Upper lobe of left lung (tissue), 6 donors: ENCODE measurements around the gene ALPP. TPM values are rescaled to one million over a fixed set of nuclear protein-coding genes. Genes with fewer than 3 reads are reported as not detected.
"Not testable (repeated sequence)": the region's sequence is repeated elsewhere in the genome, so short reads cannot be mapped to it uniquely, and the experiment has no call there.

ENCODE experiments used
- ATAC-seq, 2 donors: fragments of 200-7000 bp; cut with Tn5 transposase; one replicate each; pipeline ENCODE4 v1.9.1; 2022; ENCODE audit warnings: mild to moderate bottlenecking in 2 of 2, moderate library complexity in 2 of 2; ENCODE audit not compliant: low FRiP score in 2 of 2
- DNase-seq, 2 donors: peaks; one replicate each; pipeline ENCODE4 v3.0.0-alpha.2; 2019 to 2020
- H3K27ac ChIP-seq, 4 donors: fragments of 200-600 bp; sonication (generic); one replicate each; pipeline ENCODE4 v1.5.1; 2016 to 2019
- H3K27me3 ChIP-seq, 4 donors: fragments of 200-600 bp; sonication (generic); one replicate each; pipeline ENCODE4 v1.5.1; 2017 to 2019
- H3K36me3 ChIP-seq, 4 donors: fragments of 200-600 bp; sonication (generic); one replicate each; pipeline ENCODE4 v1.5.1; 2016 to 2019
- H3K4me1 ChIP-seq, 4 donors: fragments of 200-600 bp; sonication (generic); one replicate each; pipeline ENCODE4 v1.5.1; 2018 to 2019
- H3K4me3 ChIP-seq, 4 donors: fragments of 200-600 bp; sonication (generic); one replicate each; pipeline ENCODE4 v1.5.1; 2017 to 2019; ENCODE audit warnings: mild to moderate bottlenecking in 2 of 4, moderate library complexity in 1 of 4
- H3K9me3 ChIP-seq, 4 donors: fragments of 200-600 bp; sonication (generic); one replicate each; pipeline ENCODE4 v1.5.1; 2018 to 2019
- EP300 ChIP-seq, 4 donors: sonication (generic); formaldehyde crosslinking; IDR thresholded peaks; one replicate each; pipeline ENCODE4 v1.5.1; 2017; ENCODE audit warnings: antibody characterized with exemption in 4 of 4, control low read depth in 2 of 4
- POLR2A ChIP-seq, 4 donors: fragments of 450-650 bp; IDR thresholded peaks; one replicate each; pipeline ENCODE4 v1.5.1; 2016 to 2017; ENCODE audit warnings: antibody characterized with exemption in 4 of 4, mild to moderate bottlenecking in 2 of 4
- POLR2AphosphoS5 ChIP-seq, 2 donors: sonication (generic); formaldehyde crosslinking; IDR thresholded peaks; one replicate each; pipeline ENCODE4 v1.5.1; 2017; ENCODE audit warnings: antibody characterized with exemption in 2 of 2
- WGBS, 2 donors: methylation state at CpG; one replicate each; pipeline ENCODE4 v1.1.5; 2017 to 2018; 5-methylcytosine and 5-hydroxymethylcytosine counted together
- total RNA-seq, 6 donors: library from RNA; depleted of rRNA in 4 of 6; stranded (reverse); fragments of >200 nt in 4 of 6; gene quantifications; one replicate each; pipeline versions ENCODE4 v1.1.0 to v1.2.1, GENCODE V29; 2016 to 2021
- TF ChIP-seq, protein P1 (sequence below), 6 experiments: fragments of 450-650 bp in 4 of 6; fragments of 200-600 bp in 2 of 6; sonication (generic) in 2 of 6; IDR thresholded peaks; one replicate each; pipeline ENCODE4 v1.5.1; 2016 to 2019; ENCODE audit warnings: antibody characterized with exemption in 6 of 6
- donor health status: DM: no; HTN: no; CAD: no; lungs with moderate emphysema.
- donor health status: DM: no; HTN: yes; CAD: no; lungs with severe emphysema.

Gene ALPP
- total RNA-seq, 6 donors from 2014 or later = 4.8 to 59.1 (median 30.8) TPM

DNA sequence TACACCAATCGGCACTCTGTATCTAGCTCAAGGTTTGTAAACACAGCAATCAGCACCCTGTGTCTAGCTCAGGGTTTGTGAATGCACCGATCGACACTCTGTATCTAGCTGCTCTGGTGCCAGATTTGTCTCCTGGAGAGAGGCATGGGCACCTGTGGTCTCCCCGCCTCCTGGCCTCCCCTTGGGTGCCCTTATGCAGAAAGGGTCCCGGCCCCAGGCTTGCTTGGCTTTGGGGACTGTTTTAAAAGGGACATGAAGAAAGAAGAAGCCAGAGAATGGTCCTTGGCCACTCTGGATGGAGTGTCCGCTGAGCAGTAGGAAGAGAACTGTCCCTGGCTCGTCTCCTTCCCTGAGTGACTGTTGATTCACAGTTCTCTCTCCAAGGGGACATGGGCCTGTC, 11.5 kb upstream of the ALPP start:
- H3K27me3 ChIP-seq = no peaks in the 10 kb centered on the region
- no peaks in the 10 kb centered on the region for H3K9me3 ChIP-seq
- H3K4me3 ChIP-seq = no peak overlapping the region
- H3K4me1 ChIP-seq = peaks cover 0 to 10% (median 3%) of the 10 kb centered on the region in 4 donors
- DNase-seq (peak in 1 of 2 donors; percentile 10), ATAC-seq (no peak)
- no peak overlapping the region for H3K27ac ChIP-seq
- no peaks in the 10 kb centered on the region for H3K36me3 ChIP-seq
- TF ChIP-seq POLR2A (IDR thresholded peaks at IDR 0.05) (no peak), POLR2AphosphoS5 (IDR thresholded peaks at IDR 0.05) (no peak), EP300 (IDR thresholded peaks at IDR 0.05) (no peak)
- TF ChIP-seq, protein P1, sequence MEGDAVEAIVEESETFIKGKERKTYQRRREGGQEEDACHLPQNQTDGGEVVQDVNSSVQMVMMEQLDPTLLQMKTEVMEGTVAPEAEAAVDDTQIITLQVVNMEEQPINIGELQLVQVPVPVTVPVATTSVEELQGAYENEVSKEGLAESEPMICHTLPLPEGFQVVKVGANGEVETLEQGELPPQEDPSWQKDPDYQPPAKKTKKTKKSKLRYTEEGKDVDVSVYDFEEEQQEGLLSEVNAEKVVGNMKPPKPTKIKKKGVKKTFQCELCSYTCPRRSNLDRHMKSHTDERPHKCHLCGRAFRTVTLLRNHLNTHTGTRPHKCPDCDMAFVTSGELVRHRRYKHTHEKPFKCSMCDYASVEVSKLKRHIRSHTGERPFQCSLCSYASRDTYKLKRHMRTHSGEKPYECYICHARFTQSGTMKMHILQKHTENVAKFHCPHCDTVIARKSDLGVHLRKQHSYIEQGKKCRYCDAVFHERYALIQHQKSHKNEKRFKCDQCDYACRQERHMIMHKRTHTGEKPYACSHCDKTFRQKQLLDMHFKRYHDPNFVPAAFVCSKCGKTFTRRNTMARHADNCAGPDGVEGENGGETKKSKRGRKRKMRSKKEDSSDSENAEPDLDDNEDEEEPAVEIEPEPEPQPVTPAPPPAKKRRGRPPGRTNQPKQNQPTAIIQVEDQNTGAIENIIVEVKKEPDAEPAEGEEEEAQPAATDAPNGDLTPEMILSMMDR (IDR thresholded peaks at IDR 0.05) = no peak
- WGBS, 2 donors = 71 to 80% methylated on average over 6 to 7 of the region's 7 CpGs

DNA sequence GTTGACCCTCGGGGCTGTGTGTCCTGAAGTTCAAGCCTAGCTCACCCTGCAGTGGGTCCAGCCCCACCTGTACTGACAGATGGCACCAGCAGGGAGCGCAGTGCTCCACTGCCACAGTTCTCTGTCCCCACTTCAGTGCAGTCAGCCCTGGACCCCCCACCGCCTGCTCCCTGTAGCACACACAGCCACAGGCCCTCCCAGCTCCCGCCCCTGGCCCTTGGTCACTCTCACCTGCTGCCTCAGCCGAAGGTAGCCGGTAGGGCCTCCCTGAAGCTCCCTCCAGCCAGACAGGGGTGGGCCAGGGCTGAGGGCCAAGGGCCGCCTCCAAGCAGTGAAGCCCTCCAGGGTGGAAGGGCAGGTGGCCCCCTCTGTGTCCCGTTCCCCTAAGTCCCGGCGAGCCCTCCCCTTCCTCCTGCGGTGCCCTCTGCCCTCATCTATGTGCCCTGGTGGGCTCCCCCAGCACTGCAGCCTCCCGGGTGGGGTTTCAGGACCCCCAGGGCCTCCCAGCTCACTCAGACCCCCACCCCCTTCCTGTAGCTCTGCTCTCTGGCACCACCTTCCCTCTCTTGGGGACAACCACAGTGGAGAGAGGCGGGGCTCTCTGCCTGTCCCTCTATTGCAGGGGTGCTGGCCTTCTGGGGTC, 10.8 kb upstream of the ALPP start:
- no peak for TF ChIP-seq EP300 (IDR thresholded peaks at IDR 0.05)
- no peak for TF ChIP-seq POLR2A (IDR thresholded peaks at IDR 0.05)
- no peak for TF ChIP-seq POLR2AphosphoS5 (IDR thresholded peaks at IDR 0.05)
- TF ChIP-seq, protein P1 (IDR thresholded peaks at IDR 0.05) = peak in 3 of 6 experiments; percentile 8 to 28 (median 20)
- Histone ChIP-seq H3K4me3 (no peak overlapping the region), H3K27ac (no peak overlapping the region), H3K9me3 (no peaks in the 10 kb centered on the region), H3K27me3 (no peaks in the 10 kb centered on the region), H3K4me1 (peaks cover 0 to 10% (median 3%) of the 10 kb centered on the region in 4 donors), H3K36me3 (no peaks in the 10 kb centered on the region)
- 52 to 80% methylated on average over 3 to 12 of the region's 13 CpGs for WGBS, 2 donors
- DNase-seq (peak in 1 of 2 donors; percentile 61), ATAC-seq (no peak)

DNA sequence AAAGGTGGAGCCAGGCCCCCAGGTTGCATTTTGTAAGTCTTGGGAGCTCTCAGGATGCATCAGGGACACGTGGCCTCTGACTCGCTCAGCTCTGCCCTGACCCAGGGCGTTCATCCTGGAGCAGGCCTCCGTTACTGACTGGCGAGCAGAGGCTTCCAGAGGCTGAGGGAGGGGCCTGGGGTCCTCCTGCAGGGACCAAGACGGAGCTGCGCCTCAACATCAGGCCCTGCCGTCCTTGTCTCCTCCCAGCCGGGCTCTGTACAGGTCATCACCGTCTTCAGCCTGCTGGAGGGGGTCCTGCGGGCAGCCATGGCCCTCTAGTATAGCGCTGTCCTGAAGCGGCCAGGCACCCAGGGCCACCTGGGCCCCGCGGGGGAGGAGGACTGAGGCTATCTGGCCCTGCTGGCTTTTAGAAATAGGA, 10.2 kb upstream of the ALPP start:
- Histone ChIP-seq H3K27me3 (no peaks in the 10 kb centered on the region), H3K4me3 (no peak overlapping the region), H3K9me3 (no peaks in the 10 kb centered on the region), H3K36me3 (no peaks in the 10 kb centered on the region), H3K4me1 (peaks cover 0 to 10% (median 3%) of the 10 kb centered on the region in 4 donors), H3K27ac (no peak overlapping the region)
- TF ChIP-seq POLR2A (IDR thresholded peaks at IDR 0.05) = no peak
- no peak for TF ChIP-seq EP300 (IDR thresholded peaks at IDR 0.05)
- TF ChIP-seq POLR2AphosphoS5 (IDR thresholded peaks at IDR 0.05) = no peak
- TF ChIP-seq, protein P1 (IDR thresholded peaks at IDR 0.05) = no peak
- DNase-seq (peak in 1 of 2 donors; percentile 63), ATAC-seq (no peak)
- 85 to 88% methylated on average over 7 to 15 of the region's 15 CpGs for WGBS, 2 donors

DNA sequence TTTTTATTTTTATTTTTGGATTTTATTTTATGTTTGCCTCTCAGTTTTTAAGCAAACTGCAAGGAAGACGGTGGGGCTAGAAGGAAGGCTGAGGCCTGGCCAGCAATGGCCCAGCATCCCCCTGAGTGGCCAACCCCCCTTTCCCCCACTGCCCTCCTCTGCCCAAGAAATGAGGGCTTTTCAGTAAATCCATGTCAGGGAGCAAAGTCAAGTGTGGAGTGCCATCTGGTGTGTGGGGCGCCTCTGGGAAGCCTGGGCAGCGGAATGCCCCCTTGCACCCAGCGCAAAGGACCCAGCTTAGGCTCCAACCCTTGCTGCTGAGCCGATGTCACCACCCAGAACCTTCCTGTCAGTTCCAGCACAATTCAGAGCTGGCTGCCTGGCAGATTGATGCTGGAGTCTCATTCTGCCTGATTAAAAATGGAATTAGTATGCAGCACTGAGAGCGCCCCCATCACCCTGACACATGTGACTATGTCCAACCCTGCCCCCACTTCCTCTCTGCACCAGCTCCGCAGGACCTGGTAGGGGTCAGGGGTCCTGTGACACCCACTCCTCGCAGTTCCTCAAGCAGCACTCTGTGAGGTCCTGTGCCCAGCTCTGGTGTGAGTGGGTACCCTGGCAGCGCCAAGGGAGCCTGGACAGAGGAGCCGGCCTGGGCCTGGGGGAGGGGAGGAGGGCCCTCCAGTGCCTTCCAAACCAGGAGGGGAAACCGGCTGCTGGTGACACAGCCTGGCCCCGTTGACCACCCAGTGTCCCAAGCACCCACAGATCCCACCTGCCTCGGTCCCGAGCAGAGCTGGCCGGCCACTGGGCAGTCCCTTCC, 9.2 kb upstream of the ALPP start:
- H3K9me3 ChIP-seq = no peaks in the 10 kb centered on the region
- peak; percentile 15 to 54 for DNase-seq
- H3K4me1 ChIP-seq = peaks cover 0 to under 1% (median 0%) of the 10 kb centered on the region in 4 donors
- H3K27me3 ChIP-seq = no peaks in the 10 kb centered on the region
- 75 to 91% methylated on average over 5 to 14 of the region's 15 CpGs for WGBS, 2 donors
- ATAC-seq = no peak
- no peaks in the 10 kb centered on the region for H3K36me3 ChIP-seq
- TF ChIP-seq, protein P1 (IDR thresholded peaks at IDR 0.05) = no peak
- TF ChIP-seq POLR2AphosphoS5 (IDR thresholded peaks at IDR 0.05) (no peak), EP300 (IDR thresholded peaks at IDR 0.05) (no peak)
- H3K4me3 ChIP-seq = no peak overlapping the region
- no peak overlapping the region for H3K27ac ChIP-seq

DNA sequence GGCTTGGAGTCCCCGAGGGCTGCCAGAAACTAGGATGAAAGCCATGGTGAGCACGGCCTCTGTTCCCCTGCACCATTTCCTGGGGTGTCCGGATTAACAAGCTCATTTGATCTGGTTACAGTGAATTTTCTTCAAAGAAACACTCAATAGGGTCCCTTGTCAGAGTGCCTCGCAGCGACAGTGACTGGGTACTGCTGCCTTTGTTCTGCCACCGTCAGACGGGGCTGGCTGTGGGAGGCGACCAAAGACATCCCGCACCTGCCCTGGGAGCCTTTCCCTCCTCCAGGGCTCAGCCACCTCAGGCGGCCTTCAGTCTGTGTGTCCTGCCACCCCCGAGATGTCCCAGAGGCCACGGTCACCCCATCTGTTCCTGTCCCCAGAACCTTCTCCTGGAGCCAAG, 8.5 kb upstream of the ALPP start:
- 0 to 28% methylated on average over 3 to 7 of the region's 12 CpGs for WGBS, 2 donors

More for the DNA sequence above, 8.5 kb upstream of the ALPP start:
- not testable (repeated sequence) for H3K27ac ChIP-seq, ATAC-seq, H3K4me3 ChIP-seq, H3K36me3 ChIP-seq, DNase-seq, H3K4me1 ChIP-seq, H3K9me3 ChIP-seq, H3K27me3 ChIP-seq
